Heart right ventricle (tissue), 16 donors: ENCODE data around the gene EPB41L2. TPM values are rescaled to one million over a fixed set of nuclear protein-coding genes. Genes with fewer than 3 reads are reported as not detected.

ENCODE experiments used
- ATAC-seq, 8 donors: fragments of 200-7000 bp; cut with Tn5 transposase; one replicate each; pipeline ENCODE4 v1.9.1; 2020; ENCODE audit warnings: mild to moderate bottlenecking in 8 of 8, moderate library complexity in 8 of 8, moderate number of reproducible peaks in 1 of 8
- DNase-seq, 2 donors: peaks; one replicate each; pipeline ENCODE4 v3.0.0-alpha.2; 2020
- H3K27ac ChIP-seq, 10 donors: fragments of 200-600 bp; sonication (generic) in 2 of 10; one replicate each; pipeline versions ENCODE4 v1.5.0 to v1.8.0; 2020 to 2022; ENCODE audit warnings: mild to moderate bottlenecking in 3 of 10
- H3K27me3 ChIP-seq, 7 donors: fragments of 200-600 bp; one replicate each; pipeline ENCODE4 v1.8.0; 2021 to 2022; ENCODE audit warnings: mild to moderate bottlenecking in 2 of 7
- H3K36me3 ChIP-seq, 9 donors: fragments of 200-600 bp; sonication (generic) in 1 of 9; one replicate each; pipeline versions ENCODE4 v1.5.0 to v1.8.0; 2020 to 2022; ENCODE audit warnings: mild to moderate bottlenecking in 2 of 9
- H3K4me1 ChIP-seq, 9 donors: fragments of 200-600 bp; sonication (generic) in 1 of 9; one replicate each; pipeline versions ENCODE4 v1.5.0 to v1.8.0; 2020 to 2022; ENCODE audit warnings: mild to moderate bottlenecking in 4 of 9
- H3K4me3 ChIP-seq, 10 donors: fragments of 200-600 bp; sonication (generic) in 2 of 10; one replicate each; pipeline versions ENCODE4 v1.5.0 to v1.8.0; 2020 to 2022; ENCODE audit warnings: mild to moderate bottlenecking in 7 of 10, moderate library complexity in 2 of 10
- H3K9me3 ChIP-seq, 11 donors: fragments of 200-600 bp in 10 of 11; sonication (generic) in 2 of 11; one replicate each; pipeline versions ENCODE4 v1.5.0 to v1.8.0; 2013 to 2022; ENCODE audit warnings: mild to moderate bottlenecking in 2 of 11, control low read depth in 1 of 11, moderate library complexity in 1 of 11
- WGBS, 2 donors: extraction: QIAGEN DNeasy Blood & Tissue Kit; methylation state at CpG; one replicate each; pipeline ENCODE4 v1.1.7; 2013; ENCODE audit warnings: inconsistent platforms in 1 of 2; 5-methylcytosine and 5-hydroxymethylcytosine counted together
- intact Hi-C, 10 donors: fragments of 100-400 bp; cut with DNase I; formaldehyde crosslinking; loops; one replicate each; pipeline versions ENCODE4 v1.11.1 to v1.14.2; 2022
- polyA plus RNA-seq, 2 donors: library from polyadenylated mRNA; stranded (reverse); fragments of 200-250 nt; gene quantifications; one replicate each; pipeline ENCODE4 v1.2.3, GENCODE V29; 2013
- total RNA-seq, 10 donors: library from RNA; stranded (reverse); fragmentation: NEBNext Ultra II Directional in 3 of 10; extraction: Animal tissue kit (Norgen Biotek cat#: 25700) in 3 of 10; gene quantifications; one replicate each; pipeline versions ENCODE4 v1.2.1 to v1.2.4, GENCODE V29; 2021 to 2023
- TF ChIP-seq, protein P1 (sequence below), 9 donors: fragments of 200-600 bp; sonication (generic) in 2 of 9; IDR thresholded peaks; one replicate each; pipeline versions ENCODE4 v1.5.0 to v1.8.0; 2021 to 2022; ENCODE audit warnings: antibody characterized with exemption in 9 of 9, mild to moderate bottlenecking in 5 of 9, moderate library complexity in 1 of 9
- donor health status: Arrhythmogenic right ventricular cardiomyopathy.
- donor health status: ischemic (EF 13 %, LVEDD 7.1; RV severe dilation, severe dysfunction).
- donor health status: healthy with polysubstance abuse.
- donor health status: DM: no; HTN: yes; CAD: no.
- donor health status: DM: no; HTN: no; CAD: no.
- donor health status: ischemic (EF 25% LVEDD 6.9; RV normal size, moderate dysfunction).
- donor health status: ischemic (EF 25% LVEDD 5.7; RV mildly dilated, moderate dysfunction).
- donor health status: healthy.
- donor health status: DM: yes; HTN: yes; CAD: no.
- donor health status: Ischemic cardiomyopathy.
- donor health status: ischemic (EF 35%, LVEDD 5.7; RV mildly dilated, moderate dysfunction).
- donor health status: nonischemic (EF 11% LVEDD 7.7; RV severe dilation, severe dysfunction).
- donor health status: DM: yes; HTN: yes; CAD: no.
- donor health status: PGD.
- donor health status: ischemic (EF 29% LVEDD 5.4; RV normal size, mild dysfunction).
- donor health status: nonischemic (EF 23%, LVEDD 6.1; RV moderate dilation, normal function).

Gene EPB41L2
- total and polyA plus RNA-seq, 12 donors, result 18.0 to 98.6 (median 55.1) TPM

DNA sequence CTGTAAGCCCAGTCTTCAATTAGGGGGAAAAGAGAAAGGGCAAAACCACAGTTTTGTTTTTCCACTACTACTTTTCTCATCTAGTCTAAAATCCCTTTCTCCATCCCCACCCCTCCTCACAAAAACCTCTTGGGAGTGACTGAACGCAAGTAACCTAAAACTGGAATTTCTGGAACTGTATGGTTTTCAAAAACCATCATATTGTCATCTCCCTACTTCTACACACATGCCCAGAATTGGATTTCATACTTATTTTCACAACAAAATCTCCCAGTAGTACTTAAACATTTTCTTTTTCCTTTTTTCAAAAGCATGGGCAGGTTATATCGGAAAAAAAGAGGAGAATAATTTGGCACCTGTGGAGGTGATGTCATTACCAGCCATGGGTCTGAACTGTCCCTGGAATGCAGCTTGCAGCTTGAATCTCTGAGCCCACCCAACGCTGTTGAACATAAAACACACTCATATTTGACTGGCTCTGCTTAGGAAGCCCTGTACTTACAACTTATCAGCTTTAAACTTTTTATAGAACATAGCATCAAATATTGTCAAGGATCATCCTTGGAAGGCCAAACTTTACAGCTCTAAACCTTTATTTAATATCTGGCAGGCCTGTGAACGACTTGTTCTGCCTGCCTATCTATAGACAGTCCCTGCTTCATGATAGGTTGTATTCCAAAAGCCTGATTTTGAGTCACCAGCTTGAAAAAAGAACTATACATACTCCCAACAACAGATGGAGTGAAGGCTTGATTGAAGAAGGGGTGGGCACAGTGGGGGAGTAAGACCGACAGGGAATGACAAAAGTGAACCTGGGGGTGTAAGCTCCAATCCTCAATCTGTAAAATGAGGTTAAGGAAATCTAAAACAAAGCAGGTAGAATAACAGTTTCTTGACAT lies 59.3 kb downstream of the EPB41L2 start:
- ATAC-seq (peak in 3 of 8 donors; percentile 12 to 31 (median 22)), DNase-seq (no peak)
- intact Hi-C loops, result loop anchor here in 1 of 10 donors (5.0 kb wide), 2 partner anchors 36 to 59 kb away; partner anchors contain the start of gene EPB41L2
- 49 to 53% methylated on average over 5 of the region's 5 CpGs for WGBS, 2 donors
- H3K4me3 ChIP-seq, result no peak overlapping the region
- H3K36me3 ChIP-seq, result no peaks in the 10 kb centered on the region
- H3K27ac ChIP-seq, result peak overlapping the region in 7 of 10 donors; percentile 1 to 59 (median 19)
- peaks cover 0 to 22% (median 8%) of the 10 kb centered on the region in 11 donors for H3K9me3 ChIP-seq
- no peaks in the 10 kb centered on the region for H3K27me3 ChIP-seq
- TF ChIP-seq, protein P1, sequence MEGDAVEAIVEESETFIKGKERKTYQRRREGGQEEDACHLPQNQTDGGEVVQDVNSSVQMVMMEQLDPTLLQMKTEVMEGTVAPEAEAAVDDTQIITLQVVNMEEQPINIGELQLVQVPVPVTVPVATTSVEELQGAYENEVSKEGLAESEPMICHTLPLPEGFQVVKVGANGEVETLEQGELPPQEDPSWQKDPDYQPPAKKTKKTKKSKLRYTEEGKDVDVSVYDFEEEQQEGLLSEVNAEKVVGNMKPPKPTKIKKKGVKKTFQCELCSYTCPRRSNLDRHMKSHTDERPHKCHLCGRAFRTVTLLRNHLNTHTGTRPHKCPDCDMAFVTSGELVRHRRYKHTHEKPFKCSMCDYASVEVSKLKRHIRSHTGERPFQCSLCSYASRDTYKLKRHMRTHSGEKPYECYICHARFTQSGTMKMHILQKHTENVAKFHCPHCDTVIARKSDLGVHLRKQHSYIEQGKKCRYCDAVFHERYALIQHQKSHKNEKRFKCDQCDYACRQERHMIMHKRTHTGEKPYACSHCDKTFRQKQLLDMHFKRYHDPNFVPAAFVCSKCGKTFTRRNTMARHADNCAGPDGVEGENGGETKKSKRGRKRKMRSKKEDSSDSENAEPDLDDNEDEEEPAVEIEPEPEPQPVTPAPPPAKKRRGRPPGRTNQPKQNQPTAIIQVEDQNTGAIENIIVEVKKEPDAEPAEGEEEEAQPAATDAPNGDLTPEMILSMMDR (IDR thresholded peaks at IDR 0.05), result no peak
- peaks cover 0 to 72% (median 34%) of the 10 kb centered on the region in 9 donors for H3K4me1 ChIP-seq

DNA sequence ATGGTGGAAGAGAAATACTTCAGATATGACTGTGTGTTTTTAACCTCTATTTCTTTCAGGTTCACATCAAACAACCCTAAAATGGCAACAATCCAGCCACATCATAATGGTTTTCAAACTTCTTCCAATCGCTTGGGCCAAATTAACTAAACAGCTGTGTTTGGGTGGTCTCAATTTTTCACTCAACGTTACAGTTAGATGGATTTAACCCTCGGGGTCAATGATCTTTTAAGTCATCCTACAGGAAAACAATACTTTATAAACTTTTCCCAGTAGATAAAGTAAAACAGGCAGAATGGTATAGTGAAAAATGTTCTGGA lies 60.4 kb downstream of the EPB41L2 start:
- intact Hi-C loops, result loop anchor here in 1 of 10 donors (5.0 kb wide), 2 partner anchors 35 to 60 kb away; partner anchors contain the start of gene EPB41L2
- 43 to 45% methylated on average over 3 of the region's 3 CpGs for WGBS, 2 donors

GRCh38 chr6:131001945-131002660 lies 60.9 kb downstream of the EPB41L2 start:
- H3K27me3 ChIP-seq, result no peaks in the 10 kb centered on the region
- 53 to 61% methylated on average over 8 of the region's 8 CpGs for WGBS, 2 donors
- H3K4me3 ChIP-seq, result no peak overlapping the region
- intact Hi-C loops, result loop anchor here in 1 of 10 donors (5.0 kb wide), 2 partner anchors 35 to 60 kb away; partner anchors contain the start of gene EPB41L2
- no peak for ATAC-seq
- H3K9me3 ChIP-seq, result peaks cover 0 to 9% (median 1%) of the 10 kb centered on the region in 11 donors
- H3K27ac ChIP-seq, result peak overlapping the region in 4 of 10 donors; percentile 11 to 58 (median 32)
- DNase-seq, result no peak
- peaks cover 0 to 82% (median 40%) of the 10 kb centered on the region in 9 donors for H3K4me1 ChIP-seq
- TF ChIP-seq, protein P1 (IDR thresholded peaks at IDR 0.05), result no peak
- no peaks in the 10 kb centered on the region for H3K36me3 ChIP-seq

More for the DNA sequence above, 60.4 kb downstream of the EPB41L2 start:
- Histone ChIP-seq H3K4me3 (no peak overlapping the region), H3K4me1 (peaks cover 0 to 77% (median 35%) of the 10 kb centered on the region in 9 donors), H3K9me3 (peaks cover 0 to 14% (median 6%) of the 10 kb centered on the region in 11 donors), H3K27ac (peak overlapping the region in 4 of 10 donors; percentile 11 to 58 (median 32)), H3K36me3 (no peaks in the 10 kb centered on the region), H3K27me3 (no peaks in the 10 kb centered on the region)
- ATAC-seq (no peak), DNase-seq (no peak)
- TF ChIP-seq, protein P1 (IDR thresholded peaks at IDR 0.05), result no peak
